GM13977 (cell line): ENCODE data around the gene NR2F1-AS1.

Experiments used
- DNase-seq: peaks from one replicate; pipeline ENCODE4 v3.0.0; 2012; ENCODE audit warnings: low spot score
- CTCF ChIP-seq: IDR thresholded peaks from 2 replicates; pipeline ENCODE4 v1.5.1; 2012; ENCODE audit warnings: mild to moderate bottlenecking, control low read depth; ENCODE audit not compliant: insufficient read depth; ENCODE audit errors: extremely low read depth, missing control alignments
- in situ Hi-C: fragments of 300-500 bp; cut with MboI; formaldehyde crosslinking; loops from one replicate; pipeline ENCODE4 v1.12.0; 2022; ENCODE audit warnings: low sequenced_read_pairs, low pct_unique_long_range_greater_than_20kb, mixed read lengths, inconsistent platforms; ENCODE audit not compliant: unreplicated experiment

The NR2F1-AS1 gene

GRCh38 chr5:93438124-93438523 is 142.9 kb downstream of the NR2F1-AS1 start:
- TF ChIP-seq CTCF = no peak
- DNase-seq = no peak
- in situ Hi-C loops = no loop called here

- no peak for TF ChIP-seq CTCF
- in situ Hi-C loops = no loop called here
- DNase-seq = no peak
These were observed 144.9 kb downstream of the NR2F1-AS1 start for GRCh38 chr5:93436083-93436482.

GRCh38 chr5:93433422-93433821 is 147.6 kb downstream of the NR2F1-AS1 start:
- no peak for TF ChIP-seq CTCF
- no peak for DNase-seq

GRCh38 chr5:93431250-93431649 is 149.8 kb downstream of the NR2F1-AS1 start:
- no peak for DNase-seq
- in situ Hi-C loops = no loop called here
- no peak for TF ChIP-seq CTCF

More at GRCh38 chr5:93433422-93433821, 147.6 kb downstream of the NR2F1-AS1 start:
- in situ Hi-C loops = no loop called here

- DNase-seq = no peak
- in situ Hi-C loops = no loop called here
- TF ChIP-seq CTCF = no peak
These were observed 150.3 kb downstream of the NR2F1-AS1 start for GRCh38 chr5:93430673-93431199.

GRCh38 chr5:93430118-93430517 is 150.9 kb downstream of the NR2F1-AS1 start:
- TF ChIP-seq CTCF = no peak
- in situ Hi-C loops = no loop called here
- DNase-seq = no peak

GRCh38 chr5:93428868-93429267 is 152.2 kb downstream of the NR2F1-AS1 start:
- DNase-seq = no peak
- in situ Hi-C loops = no loop called here
- no peak for TF ChIP-seq CTCF
